Renal pelvis (tissue), 12 donors: ENCODE measurements around the gene CXCR4. TPM values are rescaled to one million over a fixed set of nuclear protein-coding genes. Genes with fewer than 3 reads are reported as not detected.

Experiments used
- DNase-seq: peaks from one replicate; pipeline ENCODE4 v3.0.0-alpha.2; 2013
- long read RNA-seq, 16 experiments: transcript quantifications; one replicate each; lab custom pipeline, GENCODE V29; 2026
- polyA plus RNA-seq, 3 donors: library from polyadenylated mRNA; unstranded; fragments of 120-200 nt; gene quantifications; one replicate each; pipeline ENCODE4 v1.2.1, GENCODE V29; 2013; ENCODE audit not compliant: insufficient read length in 3 of 3

CXCR4 gene
- polyA plus RNA-seq: 10 to 100 TPM; 47.6 to 49.5 (median 48.1) TPM
- long read RNA-seq, donor 1, transcript CXCR4-202 (1 exons, 1,895 nt): minor isoform, 10 of 30 reads
- long read RNA-seq, donor 1, transcript CXCR4-201 (2 exons, 1,682 nt): major isoform, 20 of 30 reads
- long read RNA-seq, donor 1, partial matches to known transcripts: 0 of 30 reads
- long read RNA-seq, donor 1, other reads (novel, unspliced or antisense): 0 of 30 reads
- long read RNA-seq, donor 2, transcript CXCR4-201 (2 exons, 1,682 nt): major isoform, 27 of 42 reads
- long read RNA-seq, donor 2, transcript CXCR4-202 (1 exons, 1,895 nt): minor isoform, 15 of 42 reads
- long read RNA-seq, donor 2, partial matches to known transcripts: 0 of 42 reads
- long read RNA-seq, donor 2, other reads (novel, unspliced or antisense): 0 of 42 reads
- long read RNA-seq, donor 3, transcript CXCR4-202 (1 exons, 1,895 nt): minor isoform, 10 of 36 reads
- long read RNA-seq, donor 3, transcript CXCR4-201 (2 exons, 1,682 nt): major isoform, 26 of 36 reads
- long read RNA-seq, donor 3, partial matches to known transcripts: 0 of 36 reads
- long read RNA-seq, donor 3, other reads (novel, unspliced or antisense): 0 of 36 reads
- long read RNA-seq, donor 4, transcript CXCR4-202 (1 exons, 1,895 nt): minor isoform, 14 of 30 reads
- long read RNA-seq, donor 4, transcript CXCR4-201 (2 exons, 1,682 nt): major isoform, 16 of 30 reads
- long read RNA-seq, donor 4, partial matches to known transcripts: 0 of 30 reads
- long read RNA-seq, donor 4, other reads (novel, unspliced or antisense): 0 of 30 reads
- long read RNA-seq, donor 5, transcript CXCR4-202 (1 exons, 1,895 nt): minor isoform, 8 of 17 reads
- long read RNA-seq, donor 5, transcript CXCR4-201 (2 exons, 1,682 nt): major isoform, 9 of 17 reads
- long read RNA-seq, donor 5, partial matches to known transcripts: 0 of 17 reads
- long read RNA-seq, donor 5, other reads (novel, unspliced or antisense): 0 of 17 reads
- long read RNA-seq, donor 6, transcript CXCR4-201 (2 exons, 1,682 nt): minor isoform, 10 of 24 reads
- long read RNA-seq, donor 6, transcript CXCR4-202 (1 exons, 1,895 nt): major isoform, 14 of 24 reads
- long read RNA-seq, donor 6, partial matches to known transcripts: 0 of 24 reads
- long read RNA-seq, donor 6, other reads (novel, unspliced or antisense): 0 of 24 reads
- long read RNA-seq, donor 7, transcript CXCR4-202 (1 exons, 1,895 nt): major isoform, 14 of 27 reads
- long read RNA-seq, donor 7, transcript CXCR4-201 (2 exons, 1,682 nt): minor isoform, 13 of 27 reads
- long read RNA-seq, donor 7, partial matches to known transcripts: 0 of 27 reads
- long read RNA-seq, donor 7, other reads (novel, unspliced or antisense): 0 of 27 reads
- long read RNA-seq, donor 8, transcript CXCR4-201 (2 exons, 1,682 nt): major isoform, 7 of 10 reads
- long read RNA-seq, donor 8, partial matches to known transcripts: 0 of 10 reads
- long read RNA-seq, donor 8, other reads (novel, unspliced or antisense): 0 of 10 reads
- long read RNA-seq, donor 9, transcript CXCR4-201 (2 exons, 1,682 nt): major isoform, 25 of 40 reads
- long read RNA-seq, donor 9, transcript CXCR4-202 (1 exons, 1,895 nt): minor isoform, 15 of 40 reads
- long read RNA-seq, donor 9, partial matches to known transcripts: 0 of 40 reads
- long read RNA-seq, donor 9, other reads (novel, unspliced or antisense): 0 of 40 reads
- long read RNA-seq, donor 10, transcript CXCR4-202 (1 exons, 1,895 nt): major isoform, 17 of 33 reads
- long read RNA-seq, donor 10, transcript CXCR4-201 (2 exons, 1,682 nt): minor isoform, 16 of 33 reads
- long read RNA-seq, donor 10, partial matches to known transcripts: 0 of 33 reads
- long read RNA-seq, donor 10, other reads (novel, unspliced or antisense): 0 of 33 reads
- long read RNA-seq, donor 11, transcript CXCR4-202 (1 exons, 1,895 nt): major isoform, 11 of 22 reads
- long read RNA-seq, donor 11, transcript CXCR4-201 (2 exons, 1,682 nt): major isoform, 11 of 22 reads
- long read RNA-seq, donor 11, partial matches to known transcripts: 0 of 22 reads
- long read RNA-seq, donor 11, other reads (novel, unspliced or antisense): 0 of 22 reads
- long read RNA-seq, donor 12, transcript CXCR4-202 (1 exons, 1,895 nt): minor isoform, 15 of 46 reads
- long read RNA-seq, donor 12, transcript CXCR4-201 (2 exons, 1,682 nt): major isoform, 31 of 46 reads
- long read RNA-seq, donor 12, partial matches to known transcripts: 0 of 46 reads
- long read RNA-seq, donor 12, other reads (novel, unspliced or antisense): 0 of 46 reads
- long read RNA-seq, donor 13, transcript CXCR4-201 (2 exons, 1,682 nt): minor isoform, 7 of 18 reads
- long read RNA-seq, donor 13, transcript CXCR4-202 (1 exons, 1,895 nt): major isoform, 11 of 18 reads
- long read RNA-seq, donor 13, partial matches to known transcripts: 0 of 18 reads
- long read RNA-seq, donor 13, other reads (novel, unspliced or antisense): 0 of 18 reads
- long read RNA-seq, donor 14: 0 reads
- long read RNA-seq, donor 15, transcript CXCR4-202 (1 exons, 1,895 nt): minor isoform, 16 of 40 reads
- long read RNA-seq, donor 15, transcript CXCR4-201 (2 exons, 1,682 nt): major isoform, 24 of 40 reads
- long read RNA-seq, donor 15, partial matches to known transcripts: 0 of 40 reads
- long read RNA-seq, donor 15, other reads (novel, unspliced or antisense): 0 of 40 reads
- long read RNA-seq, donor 16, transcript CXCR4-202 (1 exons, 1,895 nt): minor isoform, 14 of 37 reads
- long read RNA-seq, donor 16, transcript CXCR4-201 (2 exons, 1,682 nt): major isoform, 23 of 37 reads
- long read RNA-seq, donor 16, partial matches to known transcripts: 0 of 37 reads
- long read RNA-seq, donor 16, other reads (novel, unspliced or antisense): 0 of 37 reads

DNA sequence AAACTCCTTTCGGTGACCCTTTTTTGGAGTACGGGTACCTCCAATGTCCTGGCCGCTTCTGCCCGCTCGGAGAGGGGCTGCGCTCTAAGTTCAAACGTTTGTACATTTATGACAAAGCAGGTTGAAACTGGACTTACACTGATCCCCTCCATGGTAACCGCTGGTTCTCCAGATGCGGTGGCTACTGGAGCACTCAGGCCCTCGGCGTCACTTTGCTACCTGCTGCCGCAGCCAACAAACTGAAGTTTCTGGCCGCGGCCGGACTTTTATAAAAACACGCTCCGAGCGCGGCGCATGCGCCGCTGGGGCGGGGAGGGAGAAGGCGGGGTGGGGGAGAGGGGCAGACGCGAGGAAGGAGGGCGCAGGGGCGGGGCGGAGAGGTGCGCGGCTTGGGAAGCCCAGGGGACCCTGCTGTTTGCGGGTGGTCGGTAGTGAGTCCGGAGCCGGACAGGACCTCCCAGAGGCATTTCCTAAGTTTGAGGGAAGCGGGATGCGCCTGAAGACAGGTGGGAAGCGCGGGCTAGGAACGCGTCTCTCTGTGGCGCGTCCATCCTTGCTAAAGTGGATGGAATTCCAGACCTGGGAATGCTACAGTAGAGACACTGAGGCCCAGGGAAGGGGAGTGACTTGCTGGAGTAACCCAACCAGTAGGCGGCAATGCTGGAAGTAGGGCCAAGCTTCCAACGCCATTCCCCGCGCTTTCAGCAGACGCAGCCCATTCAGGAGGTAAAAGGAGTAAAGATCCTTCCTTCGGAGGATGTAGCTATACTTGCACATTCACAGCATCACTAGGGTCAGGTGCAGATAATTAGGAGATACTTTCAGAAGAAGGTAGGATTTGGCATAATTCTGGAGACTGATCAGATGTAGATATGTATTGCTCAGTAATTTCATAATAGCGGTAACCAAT is at the start of gene CXCR4:
CXCR4 (minus strand) TSS at position 241 of the 910 bp plus-strand sequence; CDS start at position 152, 89 bp downstream.
- peak; percentile 75 for DNase-seq

DNA sequence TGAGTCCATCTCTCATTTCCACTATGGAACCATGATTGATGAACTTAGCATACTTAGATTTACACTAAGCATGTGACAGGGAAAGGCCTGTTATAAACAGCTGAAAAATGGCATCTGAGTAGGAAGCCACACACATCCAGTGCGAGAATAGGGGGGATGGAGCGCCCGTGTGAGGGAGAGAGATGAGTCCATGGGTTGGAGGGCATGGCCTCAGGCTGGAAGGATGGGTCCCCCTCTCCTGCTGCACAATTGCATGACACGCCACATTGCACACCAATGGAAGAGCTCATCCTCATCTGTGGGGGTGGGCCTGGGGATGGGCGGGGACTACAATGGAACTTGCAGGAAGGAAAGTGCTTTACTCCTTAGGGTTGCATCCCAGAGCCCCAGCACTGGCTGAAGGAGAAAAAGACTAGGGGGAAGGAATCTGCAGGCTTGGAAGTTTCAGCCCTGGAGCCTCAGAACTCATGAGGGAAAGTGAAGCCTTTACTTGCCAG is 46.4 kb upstream of the CXCR4 start:
- DNase-seq: no peak

DNA sequence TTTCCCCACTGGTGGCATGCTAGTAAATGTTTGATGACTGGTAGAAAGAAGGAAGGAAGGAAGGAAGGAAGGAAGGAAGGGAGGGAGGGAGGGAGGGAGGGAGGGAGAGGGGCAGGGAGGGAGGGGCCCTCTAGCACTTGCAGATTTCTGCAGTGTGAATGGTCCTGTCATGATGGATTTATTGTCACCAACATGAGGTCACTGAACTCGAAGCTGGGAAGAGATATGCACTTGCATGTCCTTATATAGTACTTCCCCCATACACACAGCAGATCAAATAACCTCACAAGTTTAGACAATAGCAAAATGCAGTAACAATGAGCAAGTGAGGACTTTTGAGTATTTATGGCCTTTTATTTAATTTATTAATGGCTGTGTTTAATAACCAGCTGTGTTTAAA is 44.5 kb upstream of the CXCR4 start:
- DNase-seq: no peak

DNA sequence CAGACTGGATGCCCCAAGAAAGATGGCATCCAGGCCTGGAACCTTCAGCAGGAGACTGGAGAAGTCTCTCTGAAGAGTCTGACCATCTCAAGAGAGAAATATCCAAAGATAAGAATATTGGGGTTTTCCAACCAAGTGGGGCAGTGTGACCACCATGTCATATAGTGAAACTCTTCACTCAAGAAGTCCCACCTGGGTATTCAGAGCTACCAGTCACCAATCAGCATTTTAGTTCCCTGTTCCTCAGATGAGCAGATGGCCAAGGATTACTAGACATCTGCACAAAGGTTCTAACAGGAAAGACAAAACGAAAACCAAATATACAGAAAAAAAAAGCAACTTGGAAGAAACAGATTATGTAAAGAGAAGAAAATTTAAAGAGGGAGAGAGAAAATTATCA is 38.5 kb upstream of the CXCR4 start:
- no peak for DNase-seq

DNA sequence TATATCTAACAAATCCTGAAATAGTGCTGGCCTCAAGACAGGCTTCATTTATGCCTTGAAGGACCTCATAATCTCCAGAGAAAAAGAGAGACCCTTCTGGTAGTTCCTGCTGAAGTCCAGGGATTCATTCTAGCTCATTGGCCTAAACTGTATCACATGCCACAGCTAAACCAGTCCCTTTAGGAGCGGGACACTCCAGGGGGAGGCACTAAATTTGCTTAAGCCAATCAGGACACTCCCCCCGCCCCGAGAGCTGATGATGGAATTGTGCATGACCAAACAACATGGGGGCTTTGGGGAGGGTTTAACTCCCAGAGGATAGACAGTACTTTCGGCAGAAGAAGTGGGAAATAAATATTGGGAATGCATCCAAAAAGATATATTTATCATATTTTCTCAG is 36.4 kb upstream of the CXCR4 start:
- no peak for DNase-seq

DNA sequence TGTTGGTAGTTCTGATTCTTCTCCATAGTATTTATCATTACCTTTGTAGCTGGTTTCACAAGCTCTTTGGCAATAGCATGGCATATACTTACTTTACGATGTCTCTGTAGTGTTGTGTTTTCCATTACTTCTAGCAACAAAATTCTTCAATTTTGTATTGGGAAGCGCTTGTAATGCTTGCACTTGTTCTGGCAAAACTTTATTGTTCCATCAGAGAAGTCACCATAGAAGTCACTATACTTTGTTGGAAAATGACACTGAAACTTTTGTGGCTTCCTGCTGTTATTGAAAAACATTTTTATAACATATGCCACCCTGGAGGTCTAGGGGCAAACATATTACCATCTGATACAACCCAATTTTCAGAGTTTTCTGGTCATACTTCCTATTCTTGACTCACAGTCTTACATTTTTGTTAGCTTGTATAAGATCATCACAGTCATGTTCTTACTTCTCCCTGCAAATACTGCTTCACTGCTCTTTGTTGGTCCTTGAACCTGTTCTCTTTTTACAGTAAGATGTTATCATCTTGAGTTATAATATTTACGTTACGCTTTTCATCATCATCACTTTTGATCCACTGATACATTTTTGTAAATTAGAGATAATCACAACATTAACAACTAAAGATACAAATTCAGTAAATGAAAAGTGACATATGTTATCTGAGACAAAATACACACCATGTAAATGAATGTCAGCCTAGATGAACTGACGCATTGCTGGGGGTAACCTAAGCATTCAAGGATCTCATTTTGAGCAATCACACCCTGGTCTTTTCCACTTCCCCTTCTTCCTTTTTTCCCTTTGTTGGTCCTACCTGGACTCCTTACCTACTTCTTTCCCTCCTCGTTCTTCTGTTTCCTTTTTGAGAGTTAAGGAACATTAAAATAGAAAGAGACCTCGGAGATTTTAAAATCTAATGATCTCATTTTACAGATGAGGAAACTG is 33.3 kb upstream of the CXCR4 start:
- no peak for DNase-seq

DNA sequence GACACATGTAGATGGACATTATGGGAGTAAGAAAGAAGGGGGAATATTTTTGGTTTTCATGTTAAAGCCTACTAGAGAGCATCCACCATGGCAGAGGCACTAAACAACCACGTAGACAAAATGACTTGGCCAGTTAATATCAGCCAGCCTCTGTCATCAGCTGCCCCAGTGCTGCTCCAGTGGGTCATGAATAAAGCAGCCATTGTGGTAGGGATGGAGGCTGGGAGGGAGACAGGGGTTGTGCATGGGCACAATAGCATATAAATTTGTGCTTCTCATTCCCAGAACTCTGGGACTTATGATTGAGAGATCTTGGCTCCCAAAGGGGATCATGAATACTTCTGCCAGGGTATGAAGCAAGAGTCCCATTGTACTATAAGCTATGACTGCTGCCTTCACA is 31.1 kb upstream of the CXCR4 start:
- DNase-seq: no peak

DNA sequence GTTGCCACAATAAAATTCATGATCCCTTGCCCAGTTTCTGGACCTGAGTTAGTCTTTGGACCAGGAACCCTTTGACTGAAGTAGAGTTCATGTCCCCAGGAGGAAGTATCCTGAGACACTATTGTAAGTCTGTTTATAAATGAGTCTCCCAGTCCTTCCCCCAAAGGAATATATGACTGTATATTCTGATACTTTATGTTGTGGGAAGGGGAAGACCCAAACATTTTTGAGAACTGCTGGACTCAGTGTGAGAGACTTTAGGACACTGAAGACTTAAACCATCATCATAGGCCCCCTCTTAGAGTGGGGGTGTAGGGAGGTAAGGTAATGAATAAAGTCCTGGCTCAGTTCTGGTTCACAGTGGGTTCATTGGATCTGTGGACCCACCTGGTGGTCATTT is 28.6 kb upstream of the CXCR4 start:
- DNase-seq: no peak

DNA sequence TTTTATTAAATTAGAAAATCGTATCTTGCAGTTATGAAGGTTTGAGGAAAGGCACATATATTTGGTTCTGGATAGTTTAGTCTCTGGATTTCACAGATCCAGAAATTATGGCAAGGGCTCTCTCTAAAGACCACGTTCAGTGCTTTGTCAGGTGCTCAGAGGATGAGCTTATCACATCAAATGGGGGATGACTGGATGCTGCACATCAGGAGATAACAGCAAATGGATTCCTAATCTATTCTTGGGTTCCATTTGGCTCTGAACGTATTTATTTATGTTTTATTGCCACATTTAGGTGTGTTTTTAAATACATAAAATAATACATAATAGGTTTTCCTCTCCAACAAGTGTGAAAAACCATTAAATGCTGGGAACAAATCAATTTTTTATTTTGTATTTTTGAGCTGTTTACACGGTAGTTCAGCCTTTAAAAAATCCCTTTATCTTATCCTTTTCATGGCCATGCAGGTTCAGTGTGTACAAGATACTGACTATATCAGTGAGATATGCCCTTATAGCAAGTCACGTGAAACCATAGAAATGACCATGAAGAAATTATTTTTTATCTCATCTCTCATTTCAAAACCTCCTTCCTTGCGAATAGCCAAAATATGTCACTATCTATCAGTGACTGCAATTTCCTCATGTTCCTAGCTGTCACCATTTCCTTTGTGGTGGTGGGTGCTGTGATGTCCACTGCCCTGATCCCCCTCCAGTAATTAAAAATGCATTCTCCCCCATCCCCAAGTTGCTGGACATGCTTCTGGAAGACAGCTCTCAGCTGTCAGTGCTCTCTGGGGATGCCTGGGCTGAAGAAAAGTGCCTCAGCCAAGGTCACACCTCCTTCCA is 25.9 kb upstream of the CXCR4 start:
- DNase-seq: no peak

DNA sequence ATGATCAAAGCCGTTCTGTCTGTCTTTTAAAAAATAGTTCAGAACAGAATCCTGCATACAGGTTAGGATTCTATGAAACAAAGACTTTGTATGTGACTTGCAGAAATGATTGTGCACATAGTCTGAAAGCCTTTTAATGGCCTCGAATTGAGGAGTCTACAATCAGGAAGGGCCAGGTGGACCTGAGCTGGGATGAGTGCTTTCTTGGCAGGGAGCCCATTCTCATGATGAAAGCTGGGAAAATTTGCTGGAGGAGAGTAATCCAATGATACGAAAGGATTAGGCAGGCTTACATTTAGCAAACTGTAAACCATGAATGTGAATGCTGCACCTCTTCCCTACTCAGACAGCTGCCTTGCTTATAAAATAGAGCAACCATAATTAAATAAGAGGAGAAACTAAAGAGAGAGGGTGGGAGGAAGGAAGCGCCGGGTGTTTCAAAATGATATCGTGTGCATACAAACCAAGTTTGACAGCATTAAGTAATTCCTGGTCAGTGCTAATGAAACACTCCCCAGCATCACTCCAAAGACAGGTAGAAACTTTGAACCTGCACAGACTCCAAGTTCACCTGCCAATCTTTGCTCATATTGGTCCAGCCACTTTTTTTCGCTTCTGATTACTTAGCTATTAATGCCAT is 23.7 kb upstream of the CXCR4 start:
- no peak for DNase-seq

DNA sequence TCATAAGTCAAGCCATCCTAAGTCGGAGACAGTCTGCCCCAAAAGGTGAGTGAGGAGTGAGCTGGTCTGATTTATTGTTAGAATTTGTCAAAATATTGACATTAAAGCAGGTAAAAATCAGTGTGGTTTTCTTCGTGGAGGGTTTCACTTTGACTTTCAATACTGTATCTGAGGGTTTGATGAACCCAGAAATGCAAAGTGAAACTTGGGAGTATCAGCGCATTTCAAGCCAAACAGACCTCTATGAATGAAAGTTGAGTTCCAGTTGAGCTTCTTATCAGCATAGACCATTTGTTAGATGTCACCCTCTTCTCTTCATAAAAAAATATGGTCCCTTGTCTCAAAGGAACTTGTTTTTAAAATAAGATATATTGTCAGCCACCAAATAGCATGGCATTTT is 21.7 kb upstream of the CXCR4 start:
- DNase-seq: no peak

DNA sequence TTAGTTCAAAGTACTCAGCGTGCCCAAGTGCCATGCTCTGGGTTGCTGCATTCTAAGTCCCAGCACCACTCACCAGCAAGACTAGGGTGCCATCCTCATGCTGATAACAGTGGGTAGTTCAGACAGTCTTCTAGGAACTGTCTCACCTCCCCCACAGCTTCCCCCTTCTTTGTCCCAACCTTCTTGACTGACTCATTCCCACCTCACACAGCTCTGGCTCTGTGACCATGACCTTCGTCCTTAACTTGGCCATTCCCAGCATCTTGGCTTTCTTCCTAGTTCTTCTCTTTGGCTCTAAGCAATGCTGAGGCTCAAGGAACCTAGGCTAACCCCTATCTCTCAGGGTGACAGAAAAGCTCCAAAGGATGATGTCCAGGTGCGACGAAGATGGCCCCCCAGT is 20.0 kb upstream of the CXCR4 start:
- no peak for DNase-seq

DNA sequence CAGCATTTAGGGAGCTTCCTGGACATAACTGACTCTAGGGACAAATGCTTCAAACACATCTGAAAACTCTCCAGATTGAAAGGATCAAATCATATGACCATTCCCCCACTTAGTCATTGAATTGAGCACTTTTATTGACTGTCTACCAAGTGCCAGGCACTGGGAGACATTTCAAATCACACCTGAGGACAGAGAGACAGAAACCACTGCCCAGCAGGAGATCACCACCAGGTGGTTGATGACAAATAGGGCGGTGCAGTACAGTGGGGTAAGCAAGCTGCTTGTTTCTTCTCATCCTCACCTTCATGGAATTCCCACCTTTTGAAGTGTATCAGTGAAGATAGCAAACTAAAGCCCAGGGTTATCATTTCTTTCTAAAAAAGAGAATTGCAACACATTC is 19.0 kb upstream of the CXCR4 start:
- no peak for DNase-seq
